ENCODE data around the gene ALG2. TPM values are rescaled to one million over a fixed set of nuclear protein-coding genes. Genes with fewer than 3 reads are reported as not detected.

ALG2 gene, protein sequence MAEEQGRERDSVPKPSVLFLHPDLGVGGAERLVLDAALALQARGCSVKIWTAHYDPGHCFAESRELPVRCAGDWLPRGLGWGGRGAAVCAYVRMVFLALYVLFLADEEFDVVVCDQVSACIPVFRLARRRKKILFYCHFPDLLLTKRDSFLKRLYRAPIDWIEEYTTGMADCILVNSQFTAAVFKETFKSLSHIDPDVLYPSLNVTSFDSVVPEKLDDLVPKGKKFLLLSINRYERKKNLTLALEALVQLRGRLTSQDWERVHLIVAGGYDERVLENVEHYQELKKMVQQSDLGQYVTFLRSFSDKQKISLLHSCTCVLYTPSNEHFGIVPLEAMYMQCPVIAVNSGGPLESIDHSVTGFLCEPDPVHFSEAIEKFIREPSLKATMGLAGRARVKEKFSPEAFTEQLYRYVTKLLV
- total RNA-seq (10 to 100 TPM; 32.8 to 41.3 TPM), polyA plus RNA-seq (10 to 100 TPM; 26.1 to 44.4 TPM)
- long read RNA-seq, donor 1, transcript ALG2-203 (2 exons, 1,880 nt), result major isoform, 23 of 28 reads
- long read RNA-seq, donor 1, partial matches to known transcripts, result 0 of 28 reads
- long read RNA-seq, donor 1, other reads (novel, unspliced or antisense), result 0 of 28 reads
- long read RNA-seq, donor 2, transcript ALG2-203 (2 exons, 1,880 nt), result major isoform, 10 of 11 reads
- long read RNA-seq, donor 2, partial matches to known transcripts, result 0 of 11 reads
- long read RNA-seq, donor 2, other reads (novel, unspliced or antisense), result 0 of 11 reads
- long read RNA-seq, donor 3, partial matches to known transcripts, result 229 of 438 reads
- long read RNA-seq, donor 3, other reads (novel, unspliced or antisense), result 206 of 438 reads
- long read RNA-seq, donor 4, partial matches to known transcripts, result 0 of 6 reads
- long read RNA-seq, donor 4, other reads (novel, unspliced or antisense), result 0 of 6 reads
- long read RNA-seq, donor 5, transcript ALG2-203 (2 exons, 1,880 nt), result major isoform, 29 of 31 reads
- long read RNA-seq, donor 5, partial matches to known transcripts, result 0 of 31 reads
- long read RNA-seq, donor 5, other reads (novel, unspliced or antisense), result 0 of 31 reads

DNA sequence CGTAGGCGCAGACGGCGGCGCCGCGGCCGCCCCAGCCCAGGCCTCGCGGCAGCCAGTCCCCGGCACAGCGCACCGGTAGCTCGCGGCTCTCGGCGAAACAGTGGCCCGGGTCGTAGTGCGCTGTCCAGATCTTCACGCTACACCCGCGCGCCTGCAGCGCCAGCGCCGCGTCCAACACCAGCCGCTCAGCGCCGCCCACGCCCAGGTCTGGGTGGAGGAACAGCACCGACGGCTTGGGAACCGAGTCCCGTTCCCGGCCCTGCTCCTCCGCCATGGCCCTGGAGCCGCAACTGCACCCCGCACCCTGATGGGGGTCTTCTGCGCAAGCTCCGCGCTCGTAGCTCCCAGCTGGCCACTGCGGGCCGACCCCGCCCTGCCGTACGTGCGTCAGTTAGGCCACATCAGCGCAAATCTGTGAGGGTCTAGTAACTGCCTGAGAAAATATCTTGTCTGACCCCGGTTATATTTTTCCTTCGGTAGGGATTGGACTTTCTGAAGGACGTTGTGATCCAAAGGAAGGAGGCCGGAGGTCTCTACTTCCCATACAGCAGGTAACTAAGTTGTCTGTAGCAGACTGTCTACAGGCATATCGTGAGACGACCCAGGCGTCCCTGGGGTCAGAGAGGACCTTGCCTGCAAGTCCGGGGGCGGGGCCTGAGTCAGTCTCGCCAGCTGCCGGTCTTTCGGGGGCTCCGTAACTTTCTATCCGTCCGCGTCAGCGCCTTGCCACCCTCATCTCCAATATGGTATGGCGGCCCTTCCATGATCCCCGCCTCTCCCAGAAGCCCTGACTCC is at the start of gene ALG2, which contains the start of gene SEC61B:
Gene ALG2, minus strand, starts transcription at position 322 of the 795 bp plus-strand sequence. Its CDS starts 48 bp downstream, at position 274.
Gene SEC61B, plus strand, starts transcription at position 662 of the 795 bp plus-strand sequence. Its CDS starts 82 bp downstream, at position 744.
- Histone ChIP-seq H3K27me3 (ENCODE audit: control insufficient read depth in 3 of 3, insufficient read depth in 3 of 3, low read length in 2 of 3) (no peaks in the 10 kb centered on the region), H3K4me1 (ENCODE audit: control insufficient read depth in 5 of 5, insufficient read depth in 5 of 5, low read length in 5 of 5) (peaks cover 4 to 37% (median 15%) of the 10 kb centered on the region in 5 donors), H3K36me3 (ENCODE audit: control insufficient read depth in 4 of 4, insufficient read depth in 4 of 4, low read length in 4 of 4) (peaks cover 7 to 16% (median 13%) of the 10 kb centered on the region in 4 donors), H3K9me3 (ENCODE audit: control insufficient read depth in 4 of 4, insufficient read depth in 3 of 4, low read length in 3 of 4) (no peaks in the 10 kb centered on the region), H3K27ac (ENCODE audit: low read depth in 1 of 2, low read length in 1 of 2) (peak within 1 kb of the TSS; percentile 84 to 96), H3K9ac (ENCODE audit: insufficient read depth in 1 of 2, low read length in 2 of 2) (peak within 1 kb of the TSS; percentile 97 to 98), H3K4me3 (peak within 1 kb of the TSS; percentile 96)
- TF ChIP-seq, protein P1, sequence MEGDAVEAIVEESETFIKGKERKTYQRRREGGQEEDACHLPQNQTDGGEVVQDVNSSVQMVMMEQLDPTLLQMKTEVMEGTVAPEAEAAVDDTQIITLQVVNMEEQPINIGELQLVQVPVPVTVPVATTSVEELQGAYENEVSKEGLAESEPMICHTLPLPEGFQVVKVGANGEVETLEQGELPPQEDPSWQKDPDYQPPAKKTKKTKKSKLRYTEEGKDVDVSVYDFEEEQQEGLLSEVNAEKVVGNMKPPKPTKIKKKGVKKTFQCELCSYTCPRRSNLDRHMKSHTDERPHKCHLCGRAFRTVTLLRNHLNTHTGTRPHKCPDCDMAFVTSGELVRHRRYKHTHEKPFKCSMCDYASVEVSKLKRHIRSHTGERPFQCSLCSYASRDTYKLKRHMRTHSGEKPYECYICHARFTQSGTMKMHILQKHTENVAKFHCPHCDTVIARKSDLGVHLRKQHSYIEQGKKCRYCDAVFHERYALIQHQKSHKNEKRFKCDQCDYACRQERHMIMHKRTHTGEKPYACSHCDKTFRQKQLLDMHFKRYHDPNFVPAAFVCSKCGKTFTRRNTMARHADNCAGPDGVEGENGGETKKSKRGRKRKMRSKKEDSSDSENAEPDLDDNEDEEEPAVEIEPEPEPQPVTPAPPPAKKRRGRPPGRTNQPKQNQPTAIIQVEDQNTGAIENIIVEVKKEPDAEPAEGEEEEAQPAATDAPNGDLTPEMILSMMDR (IDR thresholded peaks at IDR 0.05; ENCODE audit: control extremely low read depth, extremely low read depth), result no peak
- DNase-seq, result peak; percentile 96 to 98 (median 98)
- peak; percentile 97 for ATAC-seq (ENCODE audit: insufficient read depth, low FRiP score)
- 0% methylated on average over 70 of the region's 70 CpGs for WGBS, 2 donors

- peaks cover 0 to 6% (median 0%) of the 10 kb centered on the region in 3 donors for H3K27me3 ChIP-seq (ENCODE audit: control insufficient read depth in 3 of 3, insufficient read depth in 3 of 3, low read length in 2 of 3)
- TF ChIP-seq, protein P1 (IDR thresholded peaks at IDR 0.05; ENCODE audit: control extremely low read depth, extremely low read depth), result no peak
- no peaks in the 10 kb centered on the region for H3K36me3 ChIP-seq (ENCODE audit: control insufficient read depth in 4 of 4, insufficient read depth in 4 of 4, low read length in 4 of 4)
- H3K27ac ChIP-seq (ENCODE audit: low read depth in 1 of 2, low read length in 1 of 2), result no peak overlapping the region
- no peak overlapping the region for H3K4me3 ChIP-seq
- DNase-seq, result no peak
- no peaks in the 10 kb centered on the region for H3K9me3 ChIP-seq (ENCODE audit: control insufficient read depth in 4 of 4, insufficient read depth in 3 of 4, low read length in 3 of 4)
- no peak for ATAC-seq (ENCODE audit: insufficient read depth, low FRiP score)
- H3K4me1 ChIP-seq (ENCODE audit: control insufficient read depth in 5 of 5, insufficient read depth in 5 of 5, low read length in 5 of 5), result no peaks in the 10 kb centered on the region
- WGBS, 2 donors, result 64 to 66% methylated on average over 3 of the region's 3 CpGs
- H3K9ac ChIP-seq (ENCODE audit: insufficient read depth in 1 of 2, low read length in 2 of 2), result no peak overlapping the region
Measured at GRCh38 chr9:99270491-99270890, 48.7 kb upstream of the ALG2 start.

DNA sequence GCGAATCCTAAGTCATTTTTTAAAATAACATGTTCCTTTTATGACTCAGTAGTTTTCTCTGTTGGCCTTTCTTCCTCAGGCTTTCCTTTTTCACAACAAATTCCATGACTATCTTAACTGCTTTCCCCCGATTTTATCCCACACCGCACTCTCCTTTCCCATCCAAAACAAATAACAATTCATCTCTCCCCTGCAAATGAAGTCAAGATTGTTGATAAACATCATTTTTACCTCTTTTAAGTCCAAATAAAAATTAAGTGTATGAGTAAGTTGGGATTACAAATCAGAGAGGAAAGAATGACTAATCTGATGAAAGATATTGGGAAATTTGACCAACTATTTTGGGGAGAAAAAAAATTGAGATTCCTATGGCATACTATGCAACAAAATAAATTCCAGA is 47.7 kb upstream of the ALG2 start:
- no peaks in the 10 kb centered on the region for H3K4me1 ChIP-seq (ENCODE audit: control insufficient read depth in 5 of 5, insufficient read depth in 5 of 5, low read length in 5 of 5)
- no peak overlapping the region for H3K4me3 ChIP-seq
- peaks cover 0 to 9% (median 0%) of the 10 kb centered on the region in 3 donors for H3K27me3 ChIP-seq (ENCODE audit: control insufficient read depth in 3 of 3, insufficient read depth in 3 of 3, low read length in 2 of 3)
- WGBS, 2 donors, result 68 to 86% methylated on average over 3 of the region's 3 CpGs
- DNase-seq, result no peak
- TF ChIP-seq, protein P1 (IDR thresholded peaks at IDR 0.05; ENCODE audit: control extremely low read depth, extremely low read depth), result no peak
- ATAC-seq (ENCODE audit: insufficient read depth, low FRiP score), result no peak
- no peak overlapping the region for H3K27ac ChIP-seq (ENCODE audit: low read depth in 1 of 2, low read length in 1 of 2)
- no peak overlapping the region for H3K9ac ChIP-seq (ENCODE audit: insufficient read depth in 1 of 2, low read length in 2 of 2)
- no peaks in the 10 kb centered on the region for H3K9me3 ChIP-seq (ENCODE audit: control insufficient read depth in 4 of 4, insufficient read depth in 3 of 4, low read length in 3 of 4)
- no peaks in the 10 kb centered on the region for H3K36me3 ChIP-seq (ENCODE audit: control insufficient read depth in 4 of 4, insufficient read depth in 4 of 4, low read length in 4 of 4)
